GM21390 (cell line): Measurements from ENCODE around the gene PTDSS2.
"Not testable (repeated sequence)": the region's sequence is repeated elsewhere in the genome, so short reads cannot be mapped to it uniquely, and the experiment has no call there.

Experiments
- ATAC-seq: cut with Tn5 transposase; IDR thresholded peaks from one replicate; pipeline ENCODE4 v1.9.1; 2021; ENCODE audit not compliant: unreplicated experiment

Gene PTDSS2

DNA sequence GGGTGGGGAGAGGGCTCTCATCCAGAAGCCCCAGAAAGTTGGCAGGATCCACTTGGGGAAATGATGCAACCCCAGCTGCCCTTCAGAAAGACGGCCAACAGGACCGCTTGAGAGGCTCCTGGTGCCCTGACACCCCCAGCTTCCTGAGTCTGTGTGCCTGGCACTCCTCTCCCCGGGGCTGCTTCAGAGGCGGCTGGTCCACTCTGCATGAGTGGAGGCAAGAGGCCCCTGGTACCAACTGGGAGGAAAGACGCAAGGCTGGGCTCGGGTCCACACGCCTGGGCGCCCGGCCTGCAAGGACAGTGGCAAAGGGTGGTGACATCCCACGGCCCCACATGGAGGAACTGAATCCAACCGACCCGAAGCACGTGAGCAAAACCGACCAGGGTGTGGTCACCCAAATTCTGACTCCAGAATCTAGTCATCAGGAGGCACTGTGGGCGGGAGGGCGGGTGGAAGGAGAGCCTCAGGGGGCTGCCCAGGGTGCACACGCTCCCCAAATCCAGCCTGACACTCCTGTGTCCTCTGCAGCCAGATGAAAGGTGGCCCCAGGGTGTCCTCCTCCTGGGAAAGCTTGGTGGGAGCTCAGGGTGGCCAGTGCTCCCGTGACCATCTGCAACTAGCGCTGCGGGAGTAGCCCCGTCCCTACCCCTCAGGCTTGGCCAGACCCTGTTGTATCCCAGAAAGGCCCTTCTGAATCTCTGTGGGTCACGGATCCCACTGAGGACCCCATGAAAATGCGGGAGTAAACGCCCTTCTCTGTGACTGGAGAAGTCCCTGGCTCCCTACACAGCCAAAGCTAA lies 53.3 kb downstream of the PTDSS2 start:
- ATAC-seq, result no peak

GRCh38 chr11:504053-504993 lies 54.2 kb downstream of the PTDSS2 start:
- ATAC-seq, result no peak

GRCh38 chr11:504994-505344 lies 54.9 kb downstream of the PTDSS2 start:
- no peak for ATAC-seq

GRCh38 chr11:506238-506994 lies 56.3 kb downstream of the PTDSS2 start:
- ATAC-seq, result peak; percentile 55

- ATAC-seq, result peak; percentile 46
Observed at GRCh38 chr11:506995-507726, 57.1 kb downstream of the PTDSS2 start, which contains the start of gene RNH1. RNH1 (minus strand) TSS chr11:507242; CDS start chr11:502162, 5,080 bp downstream.

- ATAC-seq, result no peak
Observed at GRCh38 chr11:507727-508515, 57.8 kb downstream of the PTDSS2 start.

- no peak for ATAC-seq
Observed at GRCh38 chr11:508956-509355, 58.9 kb downstream of the PTDSS2 start.

- no peak for ATAC-seq
Observed at GRCh38 chr11:512761-513595, 62.9 kb downstream of the PTDSS2 start.

GRCh38 chr11:514606-515005 lies 64.5 kb downstream of the PTDSS2 start:
- no peak for ATAC-seq

- ATAC-seq, result no peak
Observed at GRCh38 chr11:515131-515530, 65.1 kb downstream of the PTDSS2 start.

- ATAC-seq, result no peak
Observed at GRCh38 chr11:516400-516799, 66.3 kb downstream of the PTDSS2 start.

GRCh38 chr11:516918-517685 lies 67.0 kb downstream of the PTDSS2 start:
- ATAC-seq, result not testable (repeated sequence)

DNA sequence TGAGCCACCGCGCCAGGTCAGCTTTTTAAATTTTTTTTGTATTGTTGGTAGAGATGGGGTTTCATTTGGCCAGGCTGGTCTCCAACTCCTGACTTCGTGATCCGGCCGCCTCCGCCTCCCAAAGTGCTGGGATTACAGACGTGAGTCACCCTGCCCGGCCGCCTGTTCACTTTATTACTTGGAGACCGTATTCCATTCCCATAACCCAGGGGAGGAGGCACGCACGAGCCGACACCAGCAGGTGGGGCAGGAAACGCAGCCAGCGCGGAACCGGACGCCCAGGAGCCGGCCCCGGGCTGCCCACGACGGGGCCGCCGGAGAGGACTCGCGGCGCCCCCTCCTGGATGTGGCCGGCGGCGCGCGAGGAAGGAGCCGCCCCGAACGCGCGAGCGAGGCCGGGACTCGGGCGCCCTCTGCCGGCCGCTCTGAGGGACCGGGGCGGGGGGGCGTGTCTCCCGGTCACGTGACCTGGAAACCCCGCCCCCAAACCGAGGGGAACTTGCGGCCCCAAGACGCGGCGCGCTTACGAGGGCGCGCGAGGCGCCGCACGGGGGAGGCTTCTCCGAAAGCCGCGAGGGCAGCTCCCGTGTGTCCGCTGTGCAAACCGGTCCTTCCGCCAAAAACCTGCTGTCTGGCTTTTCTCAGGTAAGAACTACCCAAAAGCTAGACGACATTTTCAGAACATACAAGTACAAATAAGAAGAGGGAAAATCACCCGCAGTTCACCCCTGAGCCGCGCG lies 68.6 kb downstream of the PTDSS2 start:
- ATAC-seq, result peak; percentile 74

DNA sequence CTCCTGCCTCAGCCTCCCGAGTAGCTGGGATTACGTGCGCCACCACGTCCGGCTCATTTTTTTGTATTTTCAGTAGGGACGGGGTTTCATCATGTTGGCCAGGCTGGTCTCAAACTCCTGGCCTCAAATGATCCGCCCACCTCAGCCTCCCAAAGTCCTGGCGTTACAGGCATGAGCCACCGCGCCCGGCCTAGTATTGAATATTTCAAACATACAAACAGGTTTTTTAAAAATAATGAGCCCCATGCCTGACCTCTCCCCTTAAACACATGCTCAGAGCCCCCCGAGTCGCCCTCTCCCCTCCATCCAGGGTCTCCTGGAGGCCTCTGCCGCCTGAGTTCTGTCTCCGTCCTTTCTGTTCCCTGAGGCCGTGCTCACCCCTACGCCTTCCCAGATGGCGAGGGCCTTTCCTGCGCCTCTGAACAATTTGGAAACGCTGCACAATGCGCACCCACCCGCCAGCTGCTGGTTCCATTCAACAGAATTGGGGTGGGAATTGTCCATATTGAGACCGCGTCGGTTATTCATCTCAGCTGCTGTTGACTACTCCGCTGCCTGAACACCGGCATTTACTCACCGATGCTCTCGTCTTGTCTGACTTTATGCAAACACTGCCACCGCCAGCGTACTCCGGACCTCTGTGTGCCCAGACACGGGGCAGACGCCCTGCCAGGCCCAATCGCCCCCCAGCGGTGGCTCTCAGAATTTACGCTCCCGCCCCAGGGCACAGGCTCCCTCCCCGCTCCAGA lies 70.5 kb downstream of the PTDSS2 start:
- ATAC-seq, result no peak

GRCh38 chr11:521177-521688 lies 71.2 kb downstream of the PTDSS2 start:
- no peak for ATAC-seq

GRCh38 chr11:526192-526591 lies 76.1 kb downstream of the PTDSS2 start:
- no peak for ATAC-seq
